ENCODE measurements around the gene GRK5. TPM values are rescaled to one million over a fixed set of nuclear protein-coding genes. Genes with fewer than 3 reads are reported as not detected.

The GRK5 gene
- total and polyA plus RNA-seq, 9 of the 15 experiments (the other 6 are each of a cell fraction or from before 2014, with no cell fraction given), result 0.46 to 0.83 (median 0.67) TPM; not detected in 2

GRCh38 chr10:119502209-119502608 lies 294.8 kb downstream of the GRK5 start:
- H3K4me3 ChIP-seq, result no peak overlapping the region
- H4K20me1 ChIP-seq (replicated peaks; ENCODE audit: control insufficient read depth, insufficient read depth, low read length), result no peaks in the 10 kb centered on the region
- BruUV-seq (replicated peaks), result no TSS peak
- no peaks in the 10 kb centered on the region for H3K9me3 ChIP-seq (replicated peaks; ENCODE audit: control insufficient read depth, insufficient read depth, low read depth, low read length)
- ChIA-PET CTCF (ENCODE audit: low intra/inter-chr PET ratio) (no interaction called here), POLR2A (no interaction called here)
- no peak for TF ChIP-seq ZNF174 (CRISPR knock-in tag; IDR thresholded peaks at IDR 0.05)
- TF ChIP-seq L3MBTL2 (IDR thresholded peaks at IDR 0.05), result no peak
- TF ChIP-seq ZZZ3 (IDR thresholded peaks at IDR 0.05), result no peak
- TF ChIP-seq IRF1 (CRISPR knock-in tag; IDR thresholded peaks at IDR 0.05; ENCODE audit: borderline replicate concordance), result no peak
- TF ChIP-seq SNIP1 (IDR thresholded peaks at IDR 0.05; ENCODE audit: low read depth), result no peak
- TF ChIP-seq DEAF1 (CRISPR knock-in tag; IDR thresholded peaks at IDR 0.05), result no peak
- TF ChIP-seq ERF (CRISPR knock-in tag; IDR thresholded peaks at IDR 0.05), result no peak
- no peak for TF ChIP-seq HES1 (IDR thresholded peaks at IDR 0.05; ENCODE audit: low read depth)
- TF ChIP-seq OTX1 (CRISPR knock-in tag; IDR thresholded peaks at IDR 0.05), result no peak
- no peak for TF ChIP-seq THRAP3 (IDR thresholded peaks at IDR 0.05; ENCODE audit: borderline replicate concordance)
- no peak for TF ChIP-seq ZNF24 (IDR thresholded peaks at IDR 0.05)
- no peak for TF ChIP-seq ZNF143 (CRISPR knock-in tag; IDR thresholded peaks at IDR 0.05)
- no peak for TF ChIP-seq CBX3 (IDR thresholded peaks at IDR 0.05; ENCODE audit: borderline replicate concordance in 1 of 2, low read length in 2 of 2)
- no peaks in the 10 kb centered on the region for H3K79me2 ChIP-seq (ENCODE audit: control insufficient read depth, insufficient read depth, low read length)
- no peaks in the 10 kb centered on the region; a peak in 1 of 5 replicates for H3K4me1 ChIP-seq (replicated peaks in 1 of 2; ENCODE audit: control insufficient read depth in 2 of 2, insufficient read depth in 2 of 2, low read length in 2 of 2)
- no peaks in the 10 kb centered on the region for H3K9me1 ChIP-seq (ENCODE audit: control insufficient read depth, insufficient read depth, low read length)
- in situ Hi-C loops (cut with MboI), result no loop called here
- no peak overlapping the region for H3K4me2 ChIP-seq (ENCODE audit: insufficient read depth, low read length)
- no peak for DNase-seq (ENCODE audit: extremely low read depth in 1 of 4, low spot score in 3 of 4)
- 90% methylated on average over 8 of the region's 12 CpGs for WGBS (ENCODE audit: insufficient coverage, low coverage, missing lambda C conversion rate)
- ATAC-seq, result no peak
- intact Hi-C loops (cut with micrococcal nuclease), result no loop called here
- no peak overlapping the region for H2AFZ ChIP-seq (ENCODE audit: low read depth, low read length)
- no peak overlapping the region for H3K27ac ChIP-seq (ENCODE audit: extremely low read depth, low read depth, low read length)
- H3K27me3 ChIP-seq (ENCODE audit: control insufficient read depth in 2 of 2, insufficient read depth in 2 of 2, low read length in 2 of 2), result no peaks in the 10 kb centered on the region
- no peak overlapping the region for H3K9ac ChIP-seq (ENCODE audit: insufficient read depth in 1 of 2, low read depth in 2 of 2, low read length in 2 of 2)
- H3K36me3 ChIP-seq (ENCODE audit: control insufficient read depth, insufficient read depth, low read length), result peaks cover 42% of the 10 kb centered on the region; the same call in 2 of the 3 replicates
- no peak for FAIRE-seq

All from K562 (cell line).